ENCODE measurements around the gene TCTN1.

DNA sequence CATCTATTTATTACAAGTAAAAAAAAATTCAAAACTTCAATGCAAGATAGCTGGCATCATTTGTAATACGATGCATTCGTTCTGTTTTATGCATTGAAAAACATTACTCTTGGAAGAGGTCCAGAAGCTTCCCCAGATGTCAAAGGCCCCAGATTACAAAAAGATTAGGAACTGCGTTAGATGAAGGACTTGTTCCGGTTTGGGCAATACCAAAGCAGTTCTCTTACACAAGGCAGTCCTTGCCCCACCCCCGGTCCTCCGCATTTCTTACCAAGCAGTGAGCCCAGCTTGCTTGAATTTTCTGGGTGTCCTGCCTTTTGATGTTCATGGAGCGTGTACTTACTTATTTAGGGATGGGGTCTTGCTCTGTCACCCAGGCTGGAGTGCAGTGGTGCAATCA is 79.8 kb downstream of the TCTN1 start:
- TF ChIP-seq, protein P1, sequence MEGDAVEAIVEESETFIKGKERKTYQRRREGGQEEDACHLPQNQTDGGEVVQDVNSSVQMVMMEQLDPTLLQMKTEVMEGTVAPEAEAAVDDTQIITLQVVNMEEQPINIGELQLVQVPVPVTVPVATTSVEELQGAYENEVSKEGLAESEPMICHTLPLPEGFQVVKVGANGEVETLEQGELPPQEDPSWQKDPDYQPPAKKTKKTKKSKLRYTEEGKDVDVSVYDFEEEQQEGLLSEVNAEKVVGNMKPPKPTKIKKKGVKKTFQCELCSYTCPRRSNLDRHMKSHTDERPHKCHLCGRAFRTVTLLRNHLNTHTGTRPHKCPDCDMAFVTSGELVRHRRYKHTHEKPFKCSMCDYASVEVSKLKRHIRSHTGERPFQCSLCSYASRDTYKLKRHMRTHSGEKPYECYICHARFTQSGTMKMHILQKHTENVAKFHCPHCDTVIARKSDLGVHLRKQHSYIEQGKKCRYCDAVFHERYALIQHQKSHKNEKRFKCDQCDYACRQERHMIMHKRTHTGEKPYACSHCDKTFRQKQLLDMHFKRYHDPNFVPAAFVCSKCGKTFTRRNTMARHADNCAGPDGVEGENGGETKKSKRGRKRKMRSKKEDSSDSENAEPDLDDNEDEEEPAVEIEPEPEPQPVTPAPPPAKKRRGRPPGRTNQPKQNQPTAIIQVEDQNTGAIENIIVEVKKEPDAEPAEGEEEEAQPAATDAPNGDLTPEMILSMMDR (conservative IDR thresholded peaks at IDR 0.05; ENCODE audit: low read depth, low read length): no peak
- no peak for TF ChIP-seq EZH2 (IDR thresholded peaks at IDR 0.05; ENCODE audit: low read length, unreplicated experiment)
